A204.1 (cell line): ENCODE measurements around the gene UBE4A.
A peak's percentile ranks its signal among the peaks of the same experiment; 100 is the strongest.
"Not testable (repeated sequence)": the region's sequence is repeated elsewhere in the genome, so short reads cannot be mapped to it uniquely, and the experiment has no call there.

Experiments
- FAIRE-seq: peaks from 2 replicates; lab custom pipeline; 2012; peaks lifted over from hg19 to GRCh38; lab: Jason Lieb, UNC

Gene UBE4A

GRCh38 chr11:118401151-118401879 is 41.9 kb downstream of the UBE4A start, which contains the start of gene ATP5MG:
ATP5MG (plus strand) TSS chr11:118401606; CDS start chr11:118401666, 60 bp downstream.
- peak; percentile 93 for FAIRE-seq

GRCh38 chr11:118401880-118402590 is 42.6 kb downstream of the UBE4A start:
- no peak for FAIRE-seq

GRCh38 chr11:118402594-118402993 is 43.2 kb downstream of the UBE4A start:
- FAIRE-seq: not testable (repeated sequence)

GRCh38 chr11:118406599-118407166 is 47.3 kb downstream of the UBE4A start:
- no peak for FAIRE-seq

GRCh38 chr11:118410055-118410745 is 50.8 kb downstream of the UBE4A start:
- no peak for FAIRE-seq

- no peak for FAIRE-seq
These were observed 52.1 kb downstream of the UBE4A start for GRCh38 chr11:118411530-118411929.

- FAIRE-seq: no peak
These were observed 53.5 kb downstream of the UBE4A start for GRCh38 chr11:118412921-118413320.

- FAIRE-seq: no peak
These were observed 55.8 kb downstream of the UBE4A start for GRCh38 chr11:118415062-118415738.

- FAIRE-seq: no peak
These were observed 56.3 kb downstream of the UBE4A start for GRCh38 chr11:118415739-118416068.

GRCh38 chr11:118416900-118417299 is 57.5 kb downstream of the UBE4A start:
- FAIRE-seq: not testable (repeated sequence)

- FAIRE-seq: no peak
These were observed 58.4 kb downstream of the UBE4A start for GRCh38 chr11:118417801-118418200.

- no peak for FAIRE-seq
These were observed 59.4 kb downstream of the UBE4A start for GRCh38 chr11:118418766-118419165.

- FAIRE-seq: no peak
These were observed 68.3 kb downstream of the UBE4A start for GRCh38 chr11:118427707-118428106.

- FAIRE-seq: no peak
These were observed 71.6 kb downstream of the UBE4A start for GRCh38 chr11:118430956-118431355.

- FAIRE-seq: peak; percentile 30
These were observed 74.7 kb downstream of the UBE4A start for GRCh38 chr11:118434123-118434552.

GRCh38 chr11:118434553-118435289 is 75.3 kb downstream of the UBE4A start:
- FAIRE-seq: no peak

- FAIRE-seq: no peak
These were observed 76.0 kb downstream of the UBE4A start for GRCh38 chr11:118435290-118435892.

GRCh38 chr11:118435893-118436624 is 76.7 kb downstream of the UBE4A start, which contains the start of gene KMT2A:
KMT2A (plus strand) TSS chr11:118436492; CDS start chr11:118436513, 21 bp downstream.
- no peak for FAIRE-seq

- no peak for FAIRE-seq
These were observed 77.3 kb downstream of the UBE4A start for GRCh38 chr11:118436639-118437207.
